H9 (cell line): ENCODE measurements around the gene ABCG4. TPM values are rescaled to one million over a fixed set of nuclear protein-coding genes. Genes with fewer than 3 reads are reported as not detected.

Source experiments
- DNase-seq: peaks from one replicate; pipeline ENCODE4 v3.0.0-alpha.2; 2017
- H2AFZ ChIP-seq: one replicate; pipeline ENCODE4 v1.6.1; 2013; ENCODE audit warnings: mild to moderate bottlenecking, low read length, control low read depth, moderate library complexity
- H2AK5ac ChIP-seq: 2 replicates; pipeline ENCODE4 v1.6.1; 2013; ENCODE audit warnings: low read length, control low read depth, mixed read lengths; ENCODE audit not compliant: insufficient read length
- H2BK120ac ChIP-seq: one replicate; pipeline ENCODE4 v1.6.1; 2013; ENCODE audit warnings: low read depth, mild to moderate bottlenecking, low read length, control low read depth, inconsistent platforms; ENCODE audit not compliant: poor library complexity, severe bottlenecking
- H2BK12ac ChIP-seq: 2 replicates; pipeline ENCODE4 v1.6.1; 2013; ENCODE audit warnings: low read length, control low read depth, mixed read lengths, low read depth; ENCODE audit not compliant: insufficient read length
- H2BK15ac ChIP-seq: 2 replicates; pipeline ENCODE4 v1.6.1; 2013; ENCODE audit warnings: low read depth, low read length, control low read depth
- H2BK20ac ChIP-seq: one replicate; pipeline ENCODE4 v1.6.1; 2013; ENCODE audit warnings: low read depth, mild to moderate bottlenecking, low read length, control low read depth, inconsistent platforms; ENCODE audit not compliant: poor library complexity, severe bottlenecking
- H2BK5ac ChIP-seq: 2 replicates; pipeline ENCODE4 v1.6.1; 2013; ENCODE audit warnings: low read length, control low read depth, mixed read lengths; ENCODE audit not compliant: insufficient read length
- H3K14ac ChIP-seq: 2 replicates; pipeline ENCODE4 v1.6.1; 2013; ENCODE audit warnings: low read length, control low read depth; ENCODE audit not compliant: insufficient read depth
- H3K18ac ChIP-seq: 2 replicates; pipeline ENCODE4 v1.6.1; 2013; ENCODE audit warnings: low read depth, mild to moderate bottlenecking, mixed read lengths, low read length, control low read depth; ENCODE audit not compliant: insufficient read length
- H3K23ac ChIP-seq: 2 replicates; pipeline ENCODE4 v1.6.1; 2013; ENCODE audit warnings: low read length, control low read depth, mixed read lengths, low read depth; ENCODE audit not compliant: insufficient read length
- H3K23me2 ChIP-seq: 2 replicates; pipeline ENCODE4 v1.6.1; 2013; ENCODE audit warnings: low read depth, mild to moderate bottlenecking, mixed read lengths, low read length, control low read depth; ENCODE audit not compliant: insufficient read length, poor library complexity, severe bottlenecking
- H3K27ac ChIP-seq: 2 replicates; pipeline ENCODE4 v1.5.1; 2013; ENCODE audit warnings: low read length, control low read depth, mixed read lengths, low read depth; ENCODE audit not compliant: insufficient read length
- H3K27me3 ChIP-seq: 2 replicates; pipeline ENCODE4 v1.6.1; 2013; ENCODE audit warnings: low read length, control low read depth, inconsistent platforms; ENCODE audit not compliant: insufficient read depth
- H3K4ac ChIP-seq: 2 replicates; pipeline ENCODE4 v1.6.1; 2013; ENCODE audit warnings: low read depth, mild to moderate bottlenecking, control low read depth, inconsistent platforms, low read length, moderate library complexity
- H3K4me1 ChIP-seq: 2 replicates; pipeline ENCODE4 v1.6.1; 2013; ENCODE audit warnings: low read length, control low read depth, inconsistent platforms; ENCODE audit not compliant: insufficient read depth
- H3K4me2 ChIP-seq: 2 replicates; pipeline ENCODE4 v1.6.1; 2013; ENCODE audit warnings: low read length, control low read depth, mixed read lengths; ENCODE audit not compliant: insufficient read length, insufficient read depth
- H3K56ac ChIP-seq: 2 replicates; pipeline ENCODE4 v1.6.1; 2013; ENCODE audit warnings: low read depth, mild to moderate bottlenecking, mixed read lengths, low read length, control low read depth; ENCODE audit not compliant: insufficient read length
- H3K79me1 ChIP-seq: 2 replicates; pipeline ENCODE4 v1.6.1; 2013; ENCODE audit warnings: low read depth, mild to moderate bottlenecking, moderate library complexity, low read length, control low read depth, inconsistent platforms; ENCODE audit not compliant: insufficient read depth, poor library complexity, severe bottlenecking
- H3K79me2 ChIP-seq: 2 replicates; pipeline ENCODE4 v1.6.1; 2013; ENCODE audit warnings: low read length, control low read depth, inconsistent platforms; ENCODE audit not compliant: insufficient read depth
- H3K9ac ChIP-seq: 2 replicates; pipeline ENCODE4 v1.6.1; 2013; ENCODE audit warnings: low read length, control low read depth, mixed read lengths; ENCODE audit not compliant: insufficient read length; ENCODE audit errors: extremely low read depth
- H3K9me3 ChIP-seq: one replicate; pipeline ENCODE4 v1.6.1; 2013; ENCODE audit warnings: low read depth, low read length, inconsistent platforms; ENCODE audit not compliant: control insufficient read depth
- H3T11ph ChIP-seq: one replicate; pipeline ENCODE4 v1.6.1; 2013; ENCODE audit warnings: mild to moderate bottlenecking, low read length, control low read depth, inconsistent platforms
- H4K20me1 ChIP-seq: one replicate; pipeline ENCODE4 v1.6.1; 2013; ENCODE audit not compliant: control insufficient read depth, insufficient read length, insufficient read depth
- H4K5ac ChIP-seq: 2 replicates; pipeline ENCODE4 v1.6.1; 2013; ENCODE audit warnings: low read depth, mild to moderate bottlenecking, mixed read lengths, low read length, control low read depth; ENCODE audit not compliant: insufficient read length
- H4K8ac ChIP-seq: replicated peaks from 2 replicates; pipeline ENCODE4 v1.6.1; 2013; ENCODE audit warnings: low read length, control low read depth, mixed read lengths, low read depth; ENCODE audit not compliant: insufficient read length
- H4K91ac ChIP-seq: 2 replicates; pipeline ENCODE4 v1.6.1; 2013; ENCODE audit warnings: low read depth, mild to moderate bottlenecking, moderate library complexity, mixed read lengths, low read length, control low read depth; ENCODE audit not compliant: insufficient read length
- H3K27ac Mint-ChIP-seq, 3 experiments: 2 replicates in 2 of 3; 3 replicates in 1 of 3; pipeline ENCODE4 v1.8.0; 2020 to 2021; ENCODE audit warnings: mixed read lengths in 3 of 3, mild to moderate bottlenecking in 1 of 3, moderate library complexity in 1 of 3
- H3K27me3 Mint-ChIP-seq: 2 replicates; pipeline ENCODE4 v1.8.0; 2021; ENCODE audit warnings: low read depth, mild to moderate bottlenecking, moderate library complexity, mixed read lengths
- H3K36me3 Mint-ChIP-seq, 3 experiments: 2 replicates in 2 of 3; 3 replicates in 1 of 3; pipeline ENCODE4 v1.8.0; 2020 to 2021; ENCODE audit warnings: low read depth in 3 of 3, mixed read lengths in 3 of 3; ENCODE audit not compliant: insufficient read depth in 1 of 3
- H3K4me1 Mint-ChIP-seq, 2 experiments: 2 replicates each; pipeline ENCODE4 v1.8.0; 2020; ENCODE audit warnings: mixed read lengths in 2 of 2
- H3K4me3 Mint-ChIP-seq, 2 experiments: 2 replicates in 1 of 2; 3 replicates in 1 of 2; pipeline ENCODE4 v1.8.0; 2020 to 2021; ENCODE audit warnings: mild to moderate bottlenecking in 2 of 2, mixed read lengths in 2 of 2, moderate library complexity in 1 of 2
- H3K9me3 Mint-ChIP-seq, 2 experiments: 2 replicates in 1 of 2; 3 replicates in 1 of 2; pipeline ENCODE4 v1.8.0; 2020; ENCODE audit warnings: mild to moderate bottlenecking in 2 of 2, mixed read lengths in 2 of 2, moderate library complexity in 1 of 2
- CTCF ChIP-seq: fragments of 200-600 bp; sonication (generic); conservative IDR thresholded peaks from 3 replicates; pipeline ENCODE4 v1.8.0; 2021; ENCODE audit warnings: antibody characterized with exemption, mild to moderate bottlenecking
- WGBS: extraction: QIAGEN DNeasy Blood & Tissue Kit; methylation state at CpG from one replicate; pipeline ENCODE4 v1.1.7; 2013; ENCODE audit warnings: missing lambda C conversion rate, low lambda C conversion rate, mixed read lengths; ENCODE audit not compliant: insufficient read length; ENCODE audit errors: extremely low coverage; 5-methylcytosine and 5-hydroxymethylcytosine counted together
- total RNA-seq: library from RNA; stranded (reverse); gene quantifications from 2 replicates; pipeline ENCODE4 v1.2.1, GENCODE V29; 2021

Gene ABCG4
- total RNA-seq, 1 experiment from 2014 or later: 1.2 TPM

- Histone ChIP-seq H2BK15ac (no peak overlapping the region), H2BK120ac (no peak overlapping the region), H3K23me2 (no peaks in the 10 kb centered on the region), H3K4ac (no peak overlapping the region), H3K79me2 (no peaks in the 10 kb centered on the region), H2AK5ac (no peak overlapping the region), H3K56ac (no peak overlapping the region), H4K5ac (no peak overlapping the region), H2BK12ac (no peak overlapping the region), H4K8ac (no peak overlapping the region), H2BK20ac (no peak overlapping the region), H3T11ph (no peak overlapping the region), H4K20me1 (no peaks in the 10 kb centered on the region), H3K27ac (no peak overlapping the region), H2AFZ (no peak overlapping the region), H3K14ac (no peak overlapping the region), H3K9me3 (no peaks in the 10 kb centered on the region), H3K18ac (no peak overlapping the region), H3K79me1 (no peaks in the 10 kb centered on the region), H2BK5ac (no peak overlapping the region), H3K9ac (no peak overlapping the region), H3K4me1 (no peaks in the 10 kb centered on the region), H3K23ac (no peak overlapping the region), H3K4me2 (no peak overlapping the region), H3K27me3 (no peaks in the 10 kb centered on the region), H4K91ac (no peak overlapping the region)
- Mint-ChIP-seq H3K27me3 (peaks cover 31% of the 10 kb centered on the region), H3K36me3 (no peaks in the 10 kb centered on the region), H3K4me1 (peaks cover 13 to 20% of the 10 kb centered on the region in 2 experiments), H3K4me3 (no peak overlapping the region), H3K9me3 (no peaks in the 10 kb centered on the region), H3K27ac (no peak overlapping the region)
- TF ChIP-seq CTCF: no peak; the same call in 2 of the 3 replicates
- DNase-seq: no peak
- WGBS: no CpG with 5 or more reads among the region's 10 CpGs
Observed at GRCh38 chr11:119156496-119156895, 7.6 kb downstream of the ABCG4 start.
